Type B pancreatic cell (in vitro differentiated cells): ENCODE measurements around the gene IGF1R. TPM values are rescaled to one million over a fixed set of nuclear protein-coding genes. Genes with fewer than 3 reads are reported as not detected.

Experiments
- DNase-seq: peaks from one replicate; pipeline ENCODE4 v3.0.0; 2021; ENCODE audit warnings: mixed read lengths; ENCODE audit not compliant: unreplicated experiment; ENCODE audit errors: extremely low spot score
- H3K27ac Mint-ChIP-seq: 2 replicates; pipeline ENCODE4 v1.8.0; 2021; ENCODE audit warnings: mild to moderate bottlenecking, mixed read lengths
- H3K27me3 Mint-ChIP-seq: 2 replicates; pipeline ENCODE4 v1.8.0; 2021; ENCODE audit warnings: mixed read lengths
- H3K36me3 Mint-ChIP-seq: 2 replicates; pipeline ENCODE4 v1.8.0; 2021; ENCODE audit warnings: mixed read lengths
- H3K4me1 Mint-ChIP-seq: one replicate; pipeline ENCODE4 v1.8.0; 2021; ENCODE audit warnings: mixed read lengths; ENCODE audit not compliant: unreplicated experiment
- H3K4me3 Mint-ChIP-seq: 2 replicates; pipeline ENCODE4 v1.8.0; 2021; ENCODE audit warnings: mild to moderate bottlenecking, mixed read lengths
- H3K9me3 Mint-ChIP-seq: 2 replicates; pipeline ENCODE4 v1.8.0; 2021; ENCODE audit warnings: mixed read lengths
- CTCF ChIP-seq: fragments of 200-600 bp; sonication (generic); conservative IDR thresholded peaks from 2 replicates; pipeline ENCODE4 v1.5.0; 2021; ENCODE audit warnings: antibody characterized with exemption, mild to moderate bottlenecking
- total RNA-seq: library from RNA; stranded (reverse); gene quantifications from 2 replicates; pipeline ENCODE4 v1.2.1, GENCODE V29; 2021; ENCODE audit warnings: low replicate concordance

The IGF1R gene
- total RNA-seq, 1 donor from 2014 or later = 87.1 TPM

DNA sequence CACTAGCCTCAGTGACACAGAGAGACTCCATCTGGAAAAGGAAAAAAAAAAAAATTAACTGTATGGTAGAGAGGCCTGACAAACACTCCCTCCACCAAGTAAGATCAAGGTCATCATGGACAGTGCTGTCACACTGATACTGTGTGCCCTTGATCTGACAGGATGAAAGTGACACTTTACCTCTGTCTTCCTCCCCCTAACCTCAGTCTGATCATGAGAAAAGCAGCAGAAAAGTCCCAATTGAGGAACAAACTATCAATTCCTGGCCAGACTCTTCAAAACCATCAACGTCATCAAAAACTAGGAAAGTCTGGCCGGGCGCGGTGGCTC, 332.5 kb downstream of the IGF1R start:
- no peak overlapping the region for H3K4me3 Mint-ChIP-seq
- no peak for DNase-seq
- no peak overlapping the region for H3K27ac Mint-ChIP-seq
- peaks cover 6% of the 10 kb centered on the region for H3K4me1 Mint-ChIP-seq
- H3K36me3 Mint-ChIP-seq = no peaks in the 10 kb centered on the region
- H3K9me3 Mint-ChIP-seq = no peaks in the 10 kb centered on the region
- TF ChIP-seq CTCF = no peak
- H3K27me3 Mint-ChIP-seq = no peaks in the 10 kb centered on the region

- Mint-ChIP-seq H3K4me1 (peaks cover 6% of the 10 kb centered on the region), H3K27me3 (no peaks in the 10 kb centered on the region), H3K9me3 (peaks cover 3% of the 10 kb centered on the region), H3K36me3 (no peaks in the 10 kb centered on the region), H3K4me3 (no peak overlapping the region), H3K27ac (peak overlapping the region; percentile 66)
- no peak for DNase-seq
- no peak for TF ChIP-seq CTCF
These were observed 333.7 kb downstream of the IGF1R start for GRCh38 chr15:98981851-98982722.

- Mint-ChIP-seq H3K36me3 (no peaks in the 10 kb centered on the region), H3K9me3 (peaks cover 3% of the 10 kb centered on the region), H3K27ac (no peak overlapping the region), H3K27me3 (no peaks in the 10 kb centered on the region), H3K4me3 (no peak overlapping the region), H3K4me1 (peaks cover 6% of the 10 kb centered on the region)
- no peak for DNase-seq
- TF ChIP-seq CTCF = no peak
These were observed 335.0 kb downstream of the IGF1R start for GRCh38 chr15:98983334-98983733.

GRCh38 chr15:98986281-98986680, 337.9 kb downstream of the IGF1R start:
- Mint-ChIP-seq H3K27ac (no peak overlapping the region), H3K4me3 (no peak overlapping the region), H3K9me3 (peaks cover 8% of the 10 kb centered on the region), H3K36me3 (peaks cover 5% of the 10 kb centered on the region), H3K4me1 (peaks cover 6% of the 10 kb centered on the region), H3K27me3 (peaks cover 16% of the 10 kb centered on the region)
- DNase-seq = no peak
- no peak for TF ChIP-seq CTCF

- no peak overlapping the region for H3K27ac Mint-ChIP-seq
- H3K4me3 Mint-ChIP-seq = no peak overlapping the region
- peaks cover 11% of the 10 kb centered on the region for H3K27me3 Mint-ChIP-seq
- no peak for DNase-seq
- no peaks in the 10 kb centered on the region for H3K36me3 Mint-ChIP-seq
- H3K4me1 Mint-ChIP-seq = no peaks in the 10 kb centered on the region
- H3K9me3 Mint-ChIP-seq = peaks cover 5% of the 10 kb centered on the region
- TF ChIP-seq CTCF = no peak
These were observed 346.6 kb downstream of the IGF1R start for GRCh38 chr15:98994892-98995291.
